GM19397 (cell line): ENCODE results near the gene CCNA2.

Experiments used
- ATAC-seq: cut with Tn5 transposase; IDR thresholded peaks from one replicate; pipeline ENCODE4 v1.9.1; 2021; ENCODE audit warnings: mild to moderate bottlenecking, moderate library complexity; ENCODE audit not compliant: unreplicated experiment

Gene CCNA2

DNA sequence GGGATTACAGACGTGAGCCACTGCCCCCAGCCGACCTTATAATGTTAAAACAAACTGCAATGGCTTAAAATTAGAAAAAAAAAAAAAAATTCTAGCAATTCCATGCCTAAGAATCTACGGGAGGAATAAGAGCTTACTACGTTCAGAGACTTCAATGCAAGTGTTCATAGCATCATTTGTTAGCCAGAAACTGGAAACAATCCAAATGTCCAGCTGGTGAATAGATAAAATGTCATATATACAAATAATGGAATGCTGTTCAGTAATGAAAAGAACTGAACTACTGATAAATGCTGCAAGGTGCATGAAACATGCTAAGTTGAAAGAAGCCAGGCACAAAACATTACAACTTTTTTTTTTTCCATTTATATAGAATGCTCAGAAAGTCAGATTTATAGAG lies 17.3 kb downstream of the CCNA2 start:
- no peak for ATAC-seq

DNA sequence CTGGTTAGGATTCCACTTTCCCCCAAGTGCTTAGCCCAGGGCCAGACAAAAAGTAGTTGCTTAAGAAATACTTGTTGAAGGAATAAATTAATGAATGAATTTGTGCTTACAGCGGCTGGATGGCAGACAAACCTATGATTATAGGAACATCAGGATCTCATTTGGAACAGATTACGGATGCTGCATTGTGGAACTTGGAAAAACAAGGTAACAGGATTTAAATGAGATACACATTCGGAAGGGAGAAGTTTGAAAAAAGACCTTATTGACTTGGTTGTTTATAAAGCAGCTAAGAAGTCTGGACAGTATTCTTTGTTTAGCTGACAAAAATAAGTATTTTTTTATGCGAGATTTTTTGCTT lies 22.0 kb downstream of the CCNA2 start:
- no peak for ATAC-seq

- ATAC-seq: peak; percentile 83
Observed at GRCh38 chr4:121800961-121801714, 22.5 kb downstream of the CCNA2 start, which contains the start of gene EXOSC9. EXOSC9 (plus strand) TSS chr4:121801323; CDS start chr4:121801425, 102 bp downstream.

DNA sequence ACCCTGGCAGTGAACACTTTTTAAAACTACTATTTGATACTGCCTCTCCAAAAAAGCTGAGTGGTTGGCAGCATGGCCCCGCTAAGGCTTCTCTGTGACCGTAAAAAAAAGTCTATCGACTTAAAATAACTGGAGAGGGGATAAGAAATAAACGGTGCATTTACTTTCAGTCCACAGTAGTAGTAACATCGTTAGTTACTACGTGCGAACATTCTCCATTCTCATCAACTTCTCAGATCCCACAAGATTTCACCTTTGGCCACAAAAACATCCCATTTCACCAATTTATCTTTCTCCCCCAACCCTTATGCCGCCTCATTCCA lies 23.1 kb downstream of the CCNA2 start:
- ATAC-seq: peak; percentile 17

DNA sequence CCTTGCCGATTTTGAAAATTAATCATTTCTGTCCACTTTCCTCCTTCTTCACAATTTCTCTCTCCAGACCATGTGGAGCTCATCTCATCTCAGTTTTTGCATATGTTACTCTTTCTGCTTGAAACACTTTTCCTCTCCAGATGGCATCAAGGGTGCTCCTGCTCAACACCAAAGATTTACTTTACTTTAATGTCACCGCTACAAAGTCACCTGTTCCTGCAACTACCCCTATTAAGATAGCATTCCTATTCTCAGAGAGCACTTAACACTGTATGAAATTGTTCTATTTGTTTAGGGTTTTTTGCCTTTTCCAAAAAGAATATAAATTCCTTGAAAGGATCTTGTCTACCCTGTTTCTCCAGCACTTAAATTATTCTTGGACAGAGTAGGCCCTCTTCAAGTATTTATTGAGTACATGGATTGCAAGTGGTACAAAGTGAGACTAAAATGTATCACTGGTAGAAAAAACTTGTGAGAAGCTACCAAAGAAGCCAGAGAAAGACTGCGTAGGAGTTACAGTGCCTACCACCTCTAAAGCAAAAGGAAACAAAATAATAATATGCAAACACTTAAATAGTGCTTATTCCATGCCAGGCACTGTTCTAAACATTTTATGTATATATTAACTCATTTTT lies 23.7 kb downstream of the CCNA2 start:
- ATAC-seq: no peak

- ATAC-seq: no peak
Observed at GRCh38 chr4:121799208-121799823, 24.4 kb downstream of the CCNA2 start.

DNA sequence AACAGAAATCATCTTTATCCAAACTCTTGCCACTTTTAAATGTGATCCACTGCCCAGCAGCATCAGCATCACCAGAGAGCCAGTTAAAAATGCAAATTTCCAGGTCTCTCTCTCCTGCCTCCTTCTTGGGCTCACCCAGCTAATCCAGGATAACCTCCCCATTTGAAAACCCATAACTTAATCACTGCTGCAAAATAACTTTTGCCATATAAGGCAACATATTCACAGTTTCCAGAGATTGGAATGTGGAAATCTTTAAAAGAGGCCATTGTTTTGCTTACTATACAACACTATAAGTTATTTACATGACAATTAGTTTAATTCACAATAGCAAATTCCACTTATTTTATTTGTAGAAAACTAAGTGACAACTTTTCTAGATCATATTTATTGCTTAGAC lies 27.4 kb downstream of the CCNA2 start:
- ATAC-seq: no peak

DNA sequence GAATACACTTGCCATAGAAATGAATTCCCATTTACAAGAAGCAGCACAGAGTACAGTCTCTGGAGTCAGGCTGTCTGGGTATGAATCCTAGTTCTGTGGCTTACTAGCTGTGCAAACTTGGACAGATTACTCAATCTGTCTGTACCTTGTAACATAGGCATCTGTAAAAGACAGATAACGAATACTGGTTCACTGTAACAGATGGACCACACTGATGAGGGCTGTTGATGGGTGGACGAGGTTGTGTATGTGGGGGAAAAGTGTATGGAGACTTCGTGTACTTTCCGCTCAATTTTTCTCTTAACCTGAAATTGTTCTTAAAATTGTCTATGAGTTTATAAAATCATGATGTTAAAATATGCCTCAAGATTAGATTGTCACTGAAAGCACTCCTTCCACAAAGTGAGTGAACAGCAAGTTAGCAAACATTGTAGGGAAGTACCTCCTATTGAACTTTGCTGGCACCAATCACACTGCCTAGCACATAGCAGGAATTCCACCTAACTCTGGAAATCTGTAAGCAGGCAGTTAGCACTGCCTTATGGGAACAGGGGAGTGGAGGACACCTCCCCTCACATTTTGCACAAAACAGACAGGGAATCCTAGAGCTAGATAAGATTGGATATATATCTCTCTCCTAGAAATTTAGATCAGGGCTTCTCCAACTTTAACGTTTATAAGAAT lies 29.0 kb downstream of the CCNA2 start:
- ATAC-seq: no peak

- ATAC-seq: no peak
Observed at GRCh38 chr4:121792966-121793365, 30.7 kb downstream of the CCNA2 start.

GRCh38 chr4:121791481-121791880 lies 32.2 kb downstream of the CCNA2 start:
- no peak for ATAC-seq

GRCh38 chr4:121790976-121791375 lies 32.7 kb downstream of the CCNA2 start:
- no peak for ATAC-seq

DNA sequence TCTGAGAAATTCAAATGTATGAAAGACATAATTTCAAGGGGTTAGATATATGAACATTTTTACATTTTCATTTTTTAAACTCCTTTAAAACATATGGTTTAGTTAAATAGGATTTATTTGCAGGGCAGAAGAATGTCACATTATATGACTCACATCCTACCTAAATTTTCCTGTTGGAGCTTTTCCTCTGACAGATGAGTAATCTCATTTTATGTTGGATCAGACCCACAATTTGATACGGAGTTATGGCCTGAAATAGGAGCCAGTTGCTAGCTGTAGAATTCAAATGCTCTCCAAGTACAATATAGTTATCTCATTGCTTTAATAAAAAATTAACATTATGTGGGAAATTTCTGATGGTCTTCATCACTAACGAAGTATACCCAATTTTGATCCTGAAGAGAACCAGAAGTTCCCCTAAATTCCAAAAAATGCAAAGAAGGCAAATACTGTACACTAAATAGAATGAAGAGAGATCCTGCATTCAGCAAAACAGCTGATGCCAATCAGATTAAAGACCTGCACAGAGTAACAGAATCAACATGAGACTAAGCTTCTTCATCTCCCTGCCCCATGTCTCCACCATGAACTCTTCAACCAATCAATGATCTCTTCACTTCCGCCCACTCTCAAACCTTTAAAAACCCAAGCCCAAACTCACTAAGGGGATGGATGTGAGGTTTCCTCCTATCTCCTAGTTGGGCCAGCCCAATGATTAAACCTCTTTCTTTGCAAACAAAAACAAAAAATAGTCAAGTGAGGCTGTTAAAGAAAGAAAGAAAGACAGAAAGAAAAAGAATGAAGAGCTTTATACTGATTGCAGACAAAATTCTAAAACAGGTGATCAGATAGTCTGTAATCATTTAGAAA lies 33.5 kb downstream of the CCNA2 start:
- no peak for ATAC-seq

DNA sequence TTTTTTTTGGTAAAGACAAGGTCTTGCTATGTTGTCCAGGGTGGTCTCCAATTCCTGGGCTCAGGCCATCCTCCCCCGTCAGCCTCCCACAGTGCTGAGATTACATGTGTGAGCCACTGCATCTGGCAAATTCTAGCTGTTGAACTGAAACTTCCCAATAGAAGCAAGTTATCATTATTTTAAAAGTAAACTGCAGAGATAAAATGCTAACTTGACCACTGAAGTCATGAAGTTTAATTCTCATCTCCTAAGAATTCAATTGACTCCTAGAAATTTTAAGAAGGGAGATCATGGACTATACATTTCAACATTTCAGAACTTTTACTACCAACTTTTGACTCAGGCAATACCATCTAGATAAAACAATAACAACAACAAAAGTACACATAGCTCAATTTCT lies 34.2 kb downstream of the CCNA2 start:
- no peak for ATAC-seq

DNA sequence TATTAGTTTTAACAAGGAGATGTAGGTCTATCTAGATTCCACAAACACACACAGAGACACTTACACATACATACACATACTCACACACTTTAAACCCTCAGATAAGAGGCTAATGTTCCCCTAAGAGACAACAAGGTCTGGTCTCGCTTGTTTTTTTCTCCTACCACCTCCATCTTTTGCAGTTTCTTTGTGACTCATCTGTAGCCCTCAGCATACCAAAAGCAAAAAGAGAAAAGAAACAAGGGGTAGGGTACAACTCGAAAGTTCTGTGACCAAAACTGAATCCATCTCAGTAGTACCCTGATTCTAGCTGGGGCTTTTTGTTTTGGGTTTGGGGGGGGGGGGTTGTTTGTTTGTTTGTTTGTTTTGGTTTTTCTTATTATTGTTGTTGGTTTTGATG lies 34.8 kb downstream of the CCNA2 start:
- no peak for ATAC-seq

DNA sequence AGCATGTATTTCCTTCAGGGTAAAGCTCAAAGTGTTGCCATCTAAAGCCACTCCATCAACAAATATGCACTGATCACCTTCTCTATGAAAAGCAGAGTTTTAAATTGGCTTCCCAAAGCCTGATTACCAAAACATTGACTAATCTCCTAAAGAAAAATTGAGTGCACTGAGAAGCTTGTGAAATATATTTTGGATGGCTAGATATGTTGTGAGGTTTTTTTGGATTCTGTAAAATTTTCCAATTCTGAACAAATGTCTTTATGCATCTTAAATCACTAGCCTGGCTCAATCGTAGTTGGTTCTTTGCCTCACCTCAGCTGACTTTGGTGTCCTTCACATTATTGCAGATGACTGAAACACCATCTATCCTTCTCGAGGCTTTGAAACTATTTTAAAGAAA lies 37.5 kb downstream of the CCNA2 start:
- no peak for ATAC-seq

DNA sequence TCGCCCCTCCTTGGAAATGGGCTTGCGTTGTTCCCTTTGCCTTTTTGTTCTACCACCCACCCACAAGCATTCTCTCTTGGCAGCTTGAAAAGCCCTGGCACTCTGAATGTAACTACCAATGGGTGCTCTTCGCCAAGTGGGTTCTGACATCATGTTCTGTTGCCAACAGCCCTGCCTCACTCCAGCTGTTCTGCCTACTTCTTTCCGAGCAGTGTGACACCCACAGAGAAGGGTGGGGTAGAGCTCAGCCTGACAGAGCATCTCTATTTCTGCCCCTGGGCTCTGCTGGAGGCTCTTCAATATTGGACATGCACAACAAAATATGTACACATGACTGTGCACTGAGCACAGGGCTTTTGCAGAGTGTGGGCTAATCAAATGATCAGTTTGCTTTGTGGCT lies 38.2 kb downstream of the CCNA2 start:
- no peak for ATAC-seq

GRCh38 chr4:121784975-121785374 lies 38.7 kb downstream of the CCNA2 start:
- no peak for ATAC-seq

- no peak for ATAC-seq
Observed at GRCh38 chr4:121784401-121784800, 39.3 kb downstream of the CCNA2 start.

GRCh38 chr4:121783210-121783609 lies 40.5 kb downstream of the CCNA2 start:
- ATAC-seq: no peak

DNA sequence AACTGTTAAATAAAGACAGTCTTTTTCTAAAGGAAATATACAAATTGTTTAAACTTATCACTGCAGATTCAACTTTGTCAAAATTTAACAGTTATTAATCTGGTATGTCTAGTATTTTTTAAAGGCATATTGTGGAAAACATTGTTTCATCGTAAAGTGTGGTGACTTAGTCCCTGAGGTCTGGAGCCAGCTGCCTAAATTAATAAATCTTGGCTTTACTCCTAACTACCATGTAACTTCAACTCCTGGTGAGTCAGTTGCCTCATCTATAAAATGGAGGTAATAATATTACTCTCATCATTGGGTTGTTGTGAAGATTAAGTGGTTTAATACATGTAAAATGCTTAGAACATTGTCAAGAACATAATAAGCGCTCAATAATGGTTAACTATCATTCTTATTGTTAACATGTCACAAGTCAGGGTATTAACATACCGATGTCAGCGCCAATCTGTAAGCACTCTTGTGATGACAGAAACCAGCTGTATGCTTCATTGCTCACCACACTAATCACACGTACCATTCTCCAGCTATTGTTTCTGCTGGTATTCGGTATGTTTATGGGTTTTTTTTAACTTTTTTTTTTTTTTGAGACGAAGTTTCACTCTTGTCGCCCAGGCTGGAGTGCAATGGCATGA lies 44.6 kb downstream of the CCNA2 start:
- no peak for ATAC-seq
